GM12875 (cell line): ENCODE data around the gene NELL1.
"Not testable (repeated sequence)": the region's sequence is repeated elsewhere in the genome, so short reads cannot be mapped to it uniquely, and the experiment has no call there.

ENCODE experiments used
- H3K4me3 ChIP-seq: one replicate; pipeline ENCODE4 v1.5.1; 2011; ENCODE audit warnings: low read depth, low read length, control low read depth
- CTCF ChIP-seq: IDR thresholded peaks from 2 replicates; pipeline ENCODE4 v1.5.1; 2011; ENCODE audit warnings: low read depth, mild to moderate bottlenecking, control low read depth, inconsistent platforms, low read length, moderate library complexity, borderline replicate concordance; ENCODE audit not compliant: insufficient read depth

The NELL1 gene

GRCh38 chr11:21121991-21122390 is 452.6 kb downstream of the NELL1 start:
- TF ChIP-seq CTCF: no peak
- H3K4me3 ChIP-seq: no peak overlapping the region

GRCh38 chr11:21122523-21122922 is 453.1 kb downstream of the NELL1 start:
- TF ChIP-seq CTCF: no peak
- H3K4me3 ChIP-seq: no peak overlapping the region

- no peak for TF ChIP-seq CTCF
- H3K4me3 ChIP-seq: no peak overlapping the region
Observed at GRCh38 chr11:21132146-21132720, 462.8 kb downstream of the NELL1 start.

- no peak for TF ChIP-seq CTCF
- no peak overlapping the region for H3K4me3 ChIP-seq
Observed at GRCh38 chr11:21133244-21133643, 463.9 kb downstream of the NELL1 start.

GRCh38 chr11:21133722-21134121 is 464.3 kb downstream of the NELL1 start:
- TF ChIP-seq CTCF: no peak
- no peak overlapping the region for H3K4me3 ChIP-seq

- H3K4me3 ChIP-seq: no peak overlapping the region
- TF ChIP-seq CTCF: no peak
Observed at GRCh38 chr11:21137803-21138202, 468.4 kb downstream of the NELL1 start.

- H3K4me3 ChIP-seq: not testable (repeated sequence)
Observed at GRCh38 chr11:21141557-21141956, 472.2 kb downstream of the NELL1 start.

GRCh38 chr11:21142007-21142406 is 472.6 kb downstream of the NELL1 start:
- TF ChIP-seq CTCF: no peak
- H3K4me3 ChIP-seq: no peak overlapping the region
